ENCODE measurements around the gene ATP8B4.

The ATP8B4 gene

GRCh38 chr15:50112488-50113186 lies 6.4 kb downstream of the ATP8B4 start:
- Histone ChIP-seq H3K4me1 (ENCODE audit: control insufficient read depth in 2 of 2, insufficient read depth in 2 of 2, low read length in 2 of 2) (no peaks in the 10 kb centered on the region), H3K9me3 (ENCODE audit: control insufficient read depth in 2 of 2, low read length in 2 of 2) (no peaks in the 10 kb centered on the region), H3K4me3 (ENCODE audit: low read length in 2 of 2) (peak overlapping the region; percentile 11 to 41), H3K27me3 (ENCODE audit: control insufficient read depth in 2 of 2, insufficient read depth in 2 of 2, low read length in 2 of 2) (no peaks in the 10 kb centered on the region), H3K27ac (ENCODE audit: low read depth in 2 of 2, low read length in 2 of 2) (peak overlapping the region; percentile 23 to 38), H3K9ac (ENCODE audit: low read depth in 1 of 2, low read length in 2 of 2) (peak overlapping the region in 1 of 2 donors; percentile 49), H3K36me3 (ENCODE audit: control insufficient read depth in 2 of 2, insufficient read depth in 2 of 2, low read length in 2 of 2) (no peaks in the 10 kb centered on the region)

- no peaks in the 10 kb centered on the region for H3K36me3 ChIP-seq (ENCODE audit: control insufficient read depth in 2 of 2, insufficient read depth in 2 of 2, low read length in 2 of 2)
- H3K9me3 ChIP-seq (ENCODE audit: control insufficient read depth in 2 of 2, low read length in 2 of 2), result no peaks in the 10 kb centered on the region
- no peaks in the 10 kb centered on the region for H3K4me1 ChIP-seq (ENCODE audit: control insufficient read depth in 2 of 2, insufficient read depth in 2 of 2, low read length in 2 of 2)
- peak overlapping the region in 1 of 2 donors; percentile 20 for H3K4me3 ChIP-seq (ENCODE audit: low read length in 2 of 2)
- H3K9ac ChIP-seq (ENCODE audit: low read depth in 1 of 2, low read length in 2 of 2), result peak overlapping the region in 1 of 2 donors; percentile 14
- H3K27me3 ChIP-seq (ENCODE audit: control insufficient read depth in 2 of 2, insufficient read depth in 2 of 2, low read length in 2 of 2), result no peaks in the 10 kb centered on the region
- H3K27ac ChIP-seq (ENCODE audit: low read depth in 2 of 2, low read length in 2 of 2), result no peak overlapping the region
These were observed 8.7 kb downstream of the ATP8B4 start for GRCh38 chr15:50110285-50110684.

GRCh38 chr15:50109076-50109987 lies 9.7 kb downstream of the ATP8B4 start:
- no peaks in the 10 kb centered on the region for H3K27me3 ChIP-seq (ENCODE audit: control insufficient read depth in 2 of 2, insufficient read depth in 2 of 2, low read length in 2 of 2)
- H3K27ac ChIP-seq (ENCODE audit: low read depth in 2 of 2, low read length in 2 of 2), result no peak overlapping the region
- H3K9ac ChIP-seq (ENCODE audit: low read depth in 1 of 2, low read length in 2 of 2), result no peak overlapping the region
- H3K4me3 ChIP-seq (ENCODE audit: low read length in 2 of 2), result peak overlapping the region in 1 of 2 donors; percentile 20
- H3K9me3 ChIP-seq (ENCODE audit: control insufficient read depth in 2 of 2, low read length in 2 of 2), result no peaks in the 10 kb centered on the region
- no peaks in the 10 kb centered on the region for H3K36me3 ChIP-seq (ENCODE audit: control insufficient read depth in 2 of 2, insufficient read depth in 2 of 2, low read length in 2 of 2)
- H3K4me1 ChIP-seq (ENCODE audit: control insufficient read depth in 2 of 2, insufficient read depth in 2 of 2, low read length in 2 of 2), result no peaks in the 10 kb centered on the region

GRCh38 chr15:50108461-50108860 lies 10.6 kb downstream of the ATP8B4 start:
- no peaks in the 10 kb centered on the region for H3K9me3 ChIP-seq (ENCODE audit: control insufficient read depth in 2 of 2, low read length in 2 of 2)
- H3K4me3 ChIP-seq (ENCODE audit: low read length in 2 of 2), result no peak overlapping the region
- no peaks in the 10 kb centered on the region for H3K4me1 ChIP-seq (ENCODE audit: control insufficient read depth in 2 of 2, insufficient read depth in 2 of 2, low read length in 2 of 2)
- no peaks in the 10 kb centered on the region for H3K27me3 ChIP-seq (ENCODE audit: control insufficient read depth in 2 of 2, insufficient read depth in 2 of 2, low read length in 2 of 2)
- no peaks in the 10 kb centered on the region for H3K36me3 ChIP-seq (ENCODE audit: control insufficient read depth in 2 of 2, insufficient read depth in 2 of 2, low read length in 2 of 2)
- H3K27ac ChIP-seq (ENCODE audit: low read depth in 2 of 2, low read length in 2 of 2), result peak overlapping the region; percentile 49 to 52
- no peak overlapping the region for H3K9ac ChIP-seq (ENCODE audit: low read depth in 1 of 2, low read length in 2 of 2)

- Histone ChIP-seq H3K27me3 (ENCODE audit: control insufficient read depth in 2 of 2, insufficient read depth in 2 of 2, low read length in 2 of 2) (no peaks in the 10 kb centered on the region), H3K4me1 (ENCODE audit: control insufficient read depth in 2 of 2, insufficient read depth in 2 of 2, low read length in 2 of 2) (no peaks in the 10 kb centered on the region), H3K4me3 (ENCODE audit: low read length in 2 of 2) (no peak overlapping the region)
These were observed 11.2 kb downstream of the ATP8B4 start for GRCh38 chr15:50107591-50108408.

GRCh38 chr15:50107157-50107556 lies 11.9 kb downstream of the ATP8B4 start:
- Histone ChIP-seq H3K4me3 (ENCODE audit: low read length in 2 of 2) (no peak overlapping the region), H3K9ac (ENCODE audit: low read depth in 1 of 2, low read length in 2 of 2) (no peak overlapping the region), H3K27me3 (ENCODE audit: control insufficient read depth in 2 of 2, insufficient read depth in 2 of 2, low read length in 2 of 2) (no peaks in the 10 kb centered on the region), H3K9me3 (ENCODE audit: control insufficient read depth in 2 of 2, low read length in 2 of 2) (no peaks in the 10 kb centered on the region), H3K27ac (ENCODE audit: low read depth in 2 of 2, low read length in 2 of 2) (no peak overlapping the region), H3K4me1 (ENCODE audit: control insufficient read depth in 2 of 2, insufficient read depth in 2 of 2, low read length in 2 of 2) (no peaks in the 10 kb centered on the region), H3K36me3 (ENCODE audit: control insufficient read depth in 2 of 2, insufficient read depth in 2 of 2, low read length in 2 of 2) (no peaks in the 10 kb centered on the region)

More at GRCh38 chr15:50107591-50108408, 11.2 kb downstream of the ATP8B4 start:
- peak overlapping the region; percentile 49 to 52 for H3K27ac ChIP-seq (ENCODE audit: low read depth in 2 of 2, low read length in 2 of 2)
- no peaks in the 10 kb centered on the region for H3K36me3 ChIP-seq (ENCODE audit: control insufficient read depth in 2 of 2, insufficient read depth in 2 of 2, low read length in 2 of 2)
- H3K9me3 ChIP-seq (ENCODE audit: control insufficient read depth in 2 of 2, low read length in 2 of 2), result no peaks in the 10 kb centered on the region
- H3K9ac ChIP-seq (ENCODE audit: low read depth in 1 of 2, low read length in 2 of 2), result no peak overlapping the region

- Histone ChIP-seq H3K9ac (ENCODE audit: low read depth in 1 of 2, low read length in 2 of 2) (no peak overlapping the region), H3K4me3 (ENCODE audit: low read length in 2 of 2) (no peak overlapping the region), H3K4me1 (ENCODE audit: control insufficient read depth in 2 of 2, insufficient read depth in 2 of 2, low read length in 2 of 2) (no peaks in the 10 kb centered on the region), H3K27ac (ENCODE audit: low read depth in 2 of 2, low read length in 2 of 2) (no peak overlapping the region), H3K27me3 (ENCODE audit: control insufficient read depth in 2 of 2, insufficient read depth in 2 of 2, low read length in 2 of 2) (no peaks in the 10 kb centered on the region), H3K9me3 (ENCODE audit: control insufficient read depth in 2 of 2, low read length in 2 of 2) (no peaks in the 10 kb centered on the region), H3K36me3 (ENCODE audit: control insufficient read depth in 2 of 2, insufficient read depth in 2 of 2, low read length in 2 of 2) (no peaks in the 10 kb centered on the region)
These were observed 12.6 kb downstream of the ATP8B4 start for GRCh38 chr15:50106457-50106856.

- Histone ChIP-seq H3K27me3 (ENCODE audit: control insufficient read depth in 2 of 2, insufficient read depth in 2 of 2, low read length in 2 of 2) (no peaks in the 10 kb centered on the region), H3K4me1 (ENCODE audit: control insufficient read depth in 2 of 2, insufficient read depth in 2 of 2, low read length in 2 of 2) (no peaks in the 10 kb centered on the region), H3K4me3 (ENCODE audit: low read length in 2 of 2) (no peak overlapping the region), H3K27ac (ENCODE audit: low read depth in 2 of 2, low read length in 2 of 2) (no peak overlapping the region), H3K9ac (ENCODE audit: low read depth in 1 of 2, low read length in 2 of 2) (no peak overlapping the region), H3K36me3 (ENCODE audit: control insufficient read depth in 2 of 2, insufficient read depth in 2 of 2, low read length in 2 of 2) (no peaks in the 10 kb centered on the region), H3K9me3 (ENCODE audit: control insufficient read depth in 2 of 2, low read length in 2 of 2) (no peaks in the 10 kb centered on the region)
These were observed 18.5 kb downstream of the ATP8B4 start for GRCh38 chr15:50100486-50100885.

GRCh38 chr15:50098545-50098944 lies 20.5 kb downstream of the ATP8B4 start:
- no peaks in the 10 kb centered on the region for H3K4me1 ChIP-seq (ENCODE audit: control insufficient read depth in 2 of 2, insufficient read depth in 2 of 2, low read length in 2 of 2)
- H3K9me3 ChIP-seq (ENCODE audit: control insufficient read depth in 2 of 2, low read length in 2 of 2), result no peaks in the 10 kb centered on the region
- H3K9ac ChIP-seq (ENCODE audit: low read depth in 1 of 2, low read length in 2 of 2), result no peak overlapping the region
- H3K4me3 ChIP-seq (ENCODE audit: low read length in 2 of 2), result no peak overlapping the region
- H3K36me3 ChIP-seq (ENCODE audit: control insufficient read depth in 2 of 2, insufficient read depth in 2 of 2, low read length in 2 of 2), result no peaks in the 10 kb centered on the region
- H3K27me3 ChIP-seq (ENCODE audit: control insufficient read depth in 2 of 2, insufficient read depth in 2 of 2, low read length in 2 of 2), result no peaks in the 10 kb centered on the region
- H3K27ac ChIP-seq (ENCODE audit: low read depth in 2 of 2, low read length in 2 of 2), result no peak overlapping the region
